Tibial nerve (tissue), 4 donors: ENCODE results near the gene SLC39A9.

Experiments
- CTCF ChIP-seq, 5 experiments: fragments of 200-600 bp in 3 of 5; fragments of 450-650 bp in 2 of 5; sonication (generic) in 3 of 5; IDR thresholded peaks; one replicate each; pipeline ENCODE4 v1.5.1; 2016 to 2019; ENCODE audit warnings: antibody characterized with exemption in 5 of 5, mild to moderate bottlenecking in 3 of 5, moderate library complexity in 2 of 5
- EP300 ChIP-seq, 2 donors: sonication (generic); formaldehyde crosslinking; IDR thresholded peaks; one replicate each; pipeline ENCODE4 v1.6.1; 2017; ENCODE audit warnings: antibody characterized with exemption in 2 of 2, mild to moderate bottlenecking in 1 of 2
- POLR2A ChIP-seq, 2 donors: fragments of 450-650 bp; IDR thresholded peaks; one replicate each; pipeline ENCODE4 v1.6.1; 2017; ENCODE audit warnings: antibody characterized with exemption in 2 of 2, mild to moderate bottlenecking in 2 of 2, moderate library complexity in 2 of 2

DNA sequence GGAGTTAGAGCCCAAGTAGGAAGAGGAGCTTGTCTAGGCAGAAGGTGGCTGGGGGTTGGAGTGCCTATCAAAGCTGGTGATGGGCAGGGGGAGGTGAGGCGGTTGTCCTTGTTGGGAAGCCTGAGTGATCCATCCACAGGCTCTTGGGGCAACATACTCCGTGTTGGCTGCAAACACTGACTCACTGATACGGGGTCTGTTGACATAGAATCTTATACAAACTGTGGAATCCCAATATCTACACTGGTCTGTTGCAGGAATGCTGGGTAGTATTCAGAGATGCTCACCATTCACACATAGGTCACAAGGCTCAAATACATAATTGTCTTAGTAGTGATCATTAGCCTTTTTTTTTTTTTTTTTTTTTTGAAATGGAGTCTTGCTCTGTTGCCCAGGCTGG is 26.3 kb upstream of the SLC39A9 start:
- TF ChIP-seq CTCF (IDR thresholded peaks at IDR 0.05) (no peak), POLR2A (IDR thresholded peaks at IDR 0.05) (no peak), EP300 (IDR thresholded peaks at IDR 0.05) (no peak)
